ENCODE data around the gene B4GALT1.

Gene B4GALT1

DNA sequence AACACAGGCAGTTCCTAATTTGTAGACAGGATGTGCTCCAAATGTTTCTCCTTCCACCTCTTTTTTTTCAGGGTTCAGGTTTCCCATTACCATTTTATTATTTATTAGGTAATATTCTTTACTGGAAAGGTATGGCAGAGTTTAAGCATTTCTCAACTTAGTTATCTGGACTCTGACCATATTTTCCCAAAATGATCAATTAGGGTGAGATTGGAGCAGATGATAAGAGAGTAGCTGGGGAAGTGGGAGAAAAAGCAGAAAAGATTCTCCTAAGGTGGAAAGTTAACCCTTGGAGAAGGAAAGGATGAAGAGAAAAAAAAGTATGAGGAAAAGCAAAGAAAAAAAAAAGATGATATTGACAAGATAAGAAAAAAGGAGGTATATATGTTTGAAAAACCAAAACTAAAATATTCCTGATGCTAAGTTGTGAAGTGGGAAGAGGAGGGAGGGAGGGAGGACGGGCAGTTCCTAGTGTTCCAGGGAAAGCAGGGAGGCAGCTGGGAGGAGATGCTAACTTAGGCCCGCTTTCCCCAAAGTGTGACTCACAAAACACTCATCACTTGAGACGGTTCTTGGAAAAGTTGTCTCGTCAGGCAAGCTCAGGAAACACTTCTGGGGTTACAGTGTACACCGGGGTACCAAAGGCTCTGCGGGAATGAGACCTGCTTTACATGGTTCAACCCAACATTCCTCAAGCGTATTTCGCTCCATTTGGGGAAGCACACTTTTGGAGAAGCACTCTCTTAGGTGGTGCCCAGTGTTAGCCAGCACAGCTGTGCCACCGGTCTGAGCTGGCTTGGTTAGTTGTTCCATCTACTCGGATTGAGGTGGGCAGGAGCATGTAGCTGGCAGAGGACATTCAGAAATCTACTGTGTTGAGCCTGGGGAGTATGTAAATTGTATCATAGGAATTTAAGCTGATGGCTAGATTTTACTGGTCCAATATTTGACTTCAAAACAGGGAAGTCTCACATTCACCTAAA, 35.1 kb downstream of the B4GALT1 start:
- H3K36me3 ChIP-seq (ENCODE audit: control insufficient read depth, low read depth, low read length) = no peaks in the 10 kb centered on the region
- H3K9me3 ChIP-seq (ENCODE audit: control insufficient read depth, low read depth, low read length) = no peaks in the 10 kb centered on the region
- H3K4me3 ChIP-seq (ENCODE audit: low read length) = no peak overlapping the region
- no peaks in the 10 kb centered on the region for H3K4me1 ChIP-seq (ENCODE audit: control insufficient read depth, low read depth, low read length)
- H3K27me3 ChIP-seq (ENCODE audit: control insufficient read depth, insufficient read depth, low read length) = no peaks in the 10 kb centered on the region
- no peak overlapping the region for H3K27ac ChIP-seq (ENCODE audit: low read length)
- no peak overlapping the region for H3K9ac ChIP-seq (ENCODE audit: low read length)

- Histone ChIP-seq H3K27me3 (ENCODE audit: control insufficient read depth, insufficient read depth, low read length) (no peaks in the 10 kb centered on the region), H3K9ac (ENCODE audit: low read length) (no peak overlapping the region), H3K27ac (ENCODE audit: low read length) (no peak overlapping the region), H3K4me3 (ENCODE audit: low read length) (no peak overlapping the region), H3K9me3 (ENCODE audit: control insufficient read depth, low read depth, low read length) (no peaks in the 10 kb centered on the region), H3K36me3 (ENCODE audit: control insufficient read depth, low read depth, low read length) (no peaks in the 10 kb centered on the region), H3K4me1 (ENCODE audit: control insufficient read depth, low read depth, low read length) (no peaks in the 10 kb centered on the region)
Measured at GRCh38 chr9:33130961-33131789, 36.0 kb downstream of the B4GALT1 start.

DNA sequence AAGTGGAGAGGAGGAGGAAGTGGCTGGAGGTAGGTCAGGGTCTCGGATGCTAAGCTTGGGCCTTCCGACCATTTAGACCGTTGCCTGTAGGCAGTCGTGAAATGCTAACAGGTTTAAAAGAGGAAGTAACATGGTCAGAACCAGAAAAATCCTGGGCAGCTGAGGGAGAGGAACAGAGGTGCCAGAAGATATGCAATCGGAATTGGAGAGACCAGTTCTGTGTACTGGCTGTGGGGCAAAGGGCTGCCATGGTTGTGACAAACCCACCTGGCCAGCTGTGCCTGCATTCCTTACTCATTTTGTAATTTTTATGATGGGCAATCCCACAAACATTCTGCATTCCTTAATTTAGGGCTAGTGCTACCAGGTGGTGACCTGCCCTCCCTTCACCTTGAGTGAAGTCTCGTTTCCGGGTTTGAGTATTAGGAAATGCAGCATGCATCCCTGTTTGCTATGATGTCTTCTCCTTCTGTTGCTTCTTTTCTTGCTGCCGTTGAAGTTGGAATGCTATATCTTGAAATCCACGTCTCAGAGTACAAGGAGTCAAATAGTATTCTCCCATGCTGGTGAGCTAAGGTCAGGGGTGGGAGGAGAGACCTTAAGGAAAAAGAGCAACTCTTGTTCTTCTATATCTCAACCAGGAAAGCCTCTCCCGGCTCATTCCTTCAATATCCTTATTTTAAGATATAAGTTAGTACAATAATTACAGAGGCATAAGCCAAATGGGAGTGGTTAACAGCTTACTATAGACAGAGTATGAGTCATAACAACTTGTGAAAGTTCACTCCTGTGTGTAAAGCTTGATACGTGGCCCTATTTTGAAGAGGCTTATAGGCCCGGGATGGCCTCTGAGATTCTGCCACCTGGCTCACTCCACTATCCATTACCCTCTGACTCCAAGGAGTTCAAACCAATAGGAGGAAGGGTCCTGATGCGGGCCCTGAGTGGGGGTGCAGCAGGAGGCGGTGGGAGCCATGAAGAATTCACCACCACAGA, 37.0 kb downstream of the B4GALT1 start:
- no peaks in the 10 kb centered on the region for H3K9me3 ChIP-seq (ENCODE audit: control insufficient read depth, low read depth, low read length)
- no peaks in the 10 kb centered on the region for H3K4me1 ChIP-seq (ENCODE audit: control insufficient read depth, low read depth, low read length)
- no peaks in the 10 kb centered on the region for H3K36me3 ChIP-seq (ENCODE audit: control insufficient read depth, low read depth, low read length)
- H3K27ac ChIP-seq (ENCODE audit: low read length) = no peak overlapping the region
- H3K4me3 ChIP-seq (ENCODE audit: low read length) = no peak overlapping the region
- no peaks in the 10 kb centered on the region for H3K27me3 ChIP-seq (ENCODE audit: control insufficient read depth, insufficient read depth, low read length)
- H3K9ac ChIP-seq (ENCODE audit: low read length) = no peak overlapping the region

DNA sequence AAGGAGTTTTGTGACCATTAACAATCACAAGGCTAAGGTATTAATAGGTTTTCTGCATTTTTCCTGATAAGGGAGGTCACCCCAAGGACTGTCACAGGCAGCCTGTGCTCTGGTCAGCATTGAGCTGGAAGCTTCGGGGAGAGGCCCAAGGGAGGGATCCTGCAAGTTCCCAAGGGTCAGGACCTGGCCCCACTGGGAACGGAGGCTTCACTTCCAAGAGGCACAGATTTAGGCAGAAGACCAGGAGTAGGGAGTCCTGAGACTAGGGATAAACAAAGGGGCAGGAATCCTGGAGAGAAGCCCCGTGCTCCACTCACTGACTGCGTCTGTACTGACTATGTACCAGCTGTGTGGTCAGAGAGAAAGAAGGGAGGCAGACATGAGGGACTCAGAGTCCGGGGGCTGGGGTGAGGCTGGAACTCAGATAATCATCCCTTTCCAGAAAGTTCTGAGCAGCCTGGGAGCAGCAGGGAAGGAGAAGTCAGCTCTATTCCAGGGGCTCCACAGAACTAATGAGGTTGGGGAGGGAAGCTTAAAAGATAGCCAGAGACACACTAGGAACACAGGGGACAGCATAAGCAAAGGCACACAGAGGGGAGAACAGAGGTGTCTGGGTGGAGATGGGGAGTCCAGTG, 37.8 kb downstream of the B4GALT1 start:
- no peak overlapping the region for H3K9ac ChIP-seq (ENCODE audit: low read length)
- no peak overlapping the region for H3K4me3 ChIP-seq (ENCODE audit: low read length)
- H3K9me3 ChIP-seq (ENCODE audit: control insufficient read depth, low read depth, low read length) = no peaks in the 10 kb centered on the region
- H3K27ac ChIP-seq (ENCODE audit: low read length) = no peak overlapping the region
- no peaks in the 10 kb centered on the region for H3K4me1 ChIP-seq (ENCODE audit: control insufficient read depth, low read depth, low read length)
- H3K27me3 ChIP-seq (ENCODE audit: control insufficient read depth, insufficient read depth, low read length) = no peaks in the 10 kb centered on the region
- H3K36me3 ChIP-seq (ENCODE audit: control insufficient read depth, low read depth, low read length) = no peaks in the 10 kb centered on the region

GRCh38 chr9:33128570-33128969, 38.6 kb downstream of the B4GALT1 start:
- Histone ChIP-seq H3K36me3 (ENCODE audit: control insufficient read depth, low read depth, low read length) (no peaks in the 10 kb centered on the region), H3K9ac (ENCODE audit: low read length) (no peak overlapping the region), H3K27me3 (ENCODE audit: control insufficient read depth, insufficient read depth, low read length) (no peaks in the 10 kb centered on the region), H3K4me1 (ENCODE audit: control insufficient read depth, low read depth, low read length) (no peaks in the 10 kb centered on the region), H3K9me3 (ENCODE audit: control insufficient read depth, low read depth, low read length) (no peaks in the 10 kb centered on the region), H3K4me3 (ENCODE audit: low read length) (no peak overlapping the region), H3K27ac (ENCODE audit: low read length) (no peak overlapping the region)

- Histone ChIP-seq H3K27ac (ENCODE audit: low read length) (no peak overlapping the region), H3K27me3 (ENCODE audit: control insufficient read depth, insufficient read depth, low read length) (no peaks in the 10 kb centered on the region), H3K9me3 (ENCODE audit: control insufficient read depth, low read depth, low read length) (no peaks in the 10 kb centered on the region), H3K4me1 (ENCODE audit: control insufficient read depth, low read depth, low read length) (no peaks in the 10 kb centered on the region), H3K4me3 (ENCODE audit: low read length) (no peak overlapping the region), H3K9ac (ENCODE audit: low read length) (no peak overlapping the region), H3K36me3 (ENCODE audit: control insufficient read depth, low read depth, low read length) (no peaks in the 10 kb centered on the region)
Measured at GRCh38 chr9:33127881-33128280, 39.3 kb downstream of the B4GALT1 start.

- Histone ChIP-seq H3K4me3 (ENCODE audit: low read length) (no peak overlapping the region), H3K4me1 (ENCODE audit: control insufficient read depth, low read depth, low read length) (no peaks in the 10 kb centered on the region), H3K27ac (ENCODE audit: low read length) (no peak overlapping the region)
Measured at GRCh38 chr9:33125871-33126823, 41.0 kb downstream of the B4GALT1 start.

DNA sequence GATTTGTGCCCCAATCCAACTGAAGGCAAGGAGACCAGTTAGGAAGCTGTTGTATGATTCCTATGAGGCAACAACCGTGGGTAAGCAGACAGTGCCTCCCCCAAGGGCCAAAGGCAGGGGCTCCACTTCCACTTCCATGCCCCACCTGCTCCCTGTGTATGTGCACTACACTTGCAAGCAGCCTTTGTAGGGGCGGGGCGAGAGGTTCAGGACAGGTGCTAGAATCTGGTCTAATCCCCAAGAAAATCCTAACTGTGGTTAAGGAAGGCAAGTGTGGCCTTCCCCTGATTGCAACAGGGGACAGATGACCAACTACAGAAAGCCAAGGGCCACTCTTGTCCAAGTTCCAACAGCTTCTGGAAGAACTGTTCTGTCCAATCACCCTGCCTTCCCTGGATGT, 41.7 kb downstream of the B4GALT1 start:
- H3K9me3 ChIP-seq (ENCODE audit: control insufficient read depth, low read depth, low read length) = no peaks in the 10 kb centered on the region
- no peaks in the 10 kb centered on the region for H3K36me3 ChIP-seq (ENCODE audit: control insufficient read depth, low read depth, low read length)
- no peaks in the 10 kb centered on the region for H3K27me3 ChIP-seq (ENCODE audit: control insufficient read depth, insufficient read depth, low read length)
- H3K9ac ChIP-seq (ENCODE audit: low read length) = no peak overlapping the region
- no peak overlapping the region for H3K4me3 ChIP-seq (ENCODE audit: low read length)
- no peaks in the 10 kb centered on the region for H3K4me1 ChIP-seq (ENCODE audit: control insufficient read depth, low read depth, low read length)
- no peak overlapping the region for H3K27ac ChIP-seq (ENCODE audit: low read length)

More at GRCh38 chr9:33125871-33126823, 41.0 kb downstream of the B4GALT1 start:
- Histone ChIP-seq H3K9me3 (ENCODE audit: control insufficient read depth, low read depth, low read length) (no peaks in the 10 kb centered on the region), H3K9ac (ENCODE audit: low read length) (no peak overlapping the region), H3K27me3 (ENCODE audit: control insufficient read depth, insufficient read depth, low read length) (no peaks in the 10 kb centered on the region), H3K36me3 (ENCODE audit: control insufficient read depth, low read depth, low read length) (no peaks in the 10 kb centered on the region)

- no peak overlapping the region for H3K9ac ChIP-seq (ENCODE audit: low read length)
Measured at GRCh38 chr9:33124751-33125381, 42.3 kb downstream of the B4GALT1 start.

More at GRCh38 chr9:33124751-33125381, 42.3 kb downstream of the B4GALT1 start:
- Histone ChIP-seq H3K27me3 (ENCODE audit: control insufficient read depth, insufficient read depth, low read length) (no peaks in the 10 kb centered on the region), H3K4me3 (ENCODE audit: low read length) (no peak overlapping the region), H3K9me3 (ENCODE audit: control insufficient read depth, low read depth, low read length) (no peaks in the 10 kb centered on the region), H3K4me1 (ENCODE audit: control insufficient read depth, low read depth, low read length) (no peaks in the 10 kb centered on the region), H3K36me3 (ENCODE audit: control insufficient read depth, low read depth, low read length) (no peaks in the 10 kb centered on the region), H3K27ac (ENCODE audit: low read length) (no peak overlapping the region)
